HG03565 (cell line): ENCODE measurements around the gene SLC22A2.

Experiments used
- ATAC-seq: cut with Tn5 transposase; IDR thresholded peaks from one replicate; pipeline ENCODE4 v1.9.1; 2021; ENCODE audit warnings: mild to moderate bottlenecking, moderate library complexity; ENCODE audit not compliant: unreplicated experiment

The SLC22A2 gene

DNA sequence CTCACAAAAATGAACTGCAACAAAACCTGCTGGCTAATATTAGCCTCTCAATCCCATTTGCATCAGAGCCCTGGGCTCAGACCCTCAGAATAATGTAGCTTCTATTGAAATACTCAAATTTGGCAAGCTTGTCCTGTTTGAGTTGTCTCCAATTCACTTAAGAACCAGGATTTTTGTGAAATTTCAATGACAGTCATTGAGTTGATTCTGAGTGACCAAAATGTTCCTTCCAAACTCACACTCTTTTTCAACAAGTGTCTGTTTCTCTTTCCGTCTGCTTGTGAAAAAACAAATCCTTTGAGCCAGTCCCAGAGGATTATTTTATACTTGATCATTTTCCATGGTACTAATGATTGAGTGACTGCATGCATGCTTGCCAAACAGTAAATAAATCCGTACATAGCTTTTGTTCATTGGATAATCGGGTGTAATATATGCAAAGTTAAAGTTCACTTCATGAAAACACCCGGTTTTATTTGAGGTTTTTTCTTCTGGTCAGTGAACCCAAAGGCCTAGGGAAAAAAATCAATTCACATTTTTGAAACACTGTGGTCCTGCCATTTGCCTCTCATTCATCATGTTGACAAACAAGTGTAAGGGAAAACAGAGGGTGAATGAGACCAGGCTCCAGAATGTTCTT lies 16.4 kb upstream of the SLC22A2 start:
- no peak for ATAC-seq

DNA sequence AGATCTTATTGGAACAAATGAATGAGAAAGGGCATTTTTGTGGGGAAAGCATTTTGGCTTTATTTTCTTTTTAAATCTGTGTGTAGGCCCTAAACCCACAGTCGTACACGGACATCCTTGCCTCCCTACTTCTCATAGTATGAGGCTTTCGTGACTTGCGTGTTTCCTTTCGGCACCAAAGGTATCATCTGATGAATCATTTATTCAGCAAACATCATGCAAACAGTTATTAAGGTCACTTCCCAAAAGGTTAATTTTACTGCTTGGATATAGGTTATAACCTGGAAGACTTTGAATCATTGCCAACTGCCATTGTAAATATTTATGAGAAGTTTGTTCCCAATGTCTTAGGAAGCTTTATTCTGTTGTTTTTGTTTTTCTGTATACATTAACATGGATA lies 15.1 kb upstream of the SLC22A2 start:
- no peak for ATAC-seq

DNA sequence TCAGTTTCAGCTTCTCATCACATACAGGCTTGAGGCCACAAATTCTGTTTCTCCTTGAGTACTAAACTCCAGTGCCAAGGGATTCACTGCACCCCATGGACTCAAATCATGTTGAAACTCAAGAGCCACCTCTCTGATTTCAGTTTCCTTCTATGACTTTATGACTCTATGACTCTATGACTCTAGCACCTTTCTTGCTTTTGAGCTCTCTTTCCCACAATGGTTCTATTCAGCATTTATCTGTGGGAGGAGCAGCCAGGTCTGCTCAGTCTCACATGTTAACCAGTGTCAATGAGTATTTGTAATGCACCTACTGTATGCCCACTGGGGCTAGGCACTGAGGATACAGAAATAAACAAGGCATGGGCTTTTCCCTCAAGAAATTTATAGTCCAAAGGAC lies 14.6 kb upstream of the SLC22A2 start:
- no peak for ATAC-seq

DNA sequence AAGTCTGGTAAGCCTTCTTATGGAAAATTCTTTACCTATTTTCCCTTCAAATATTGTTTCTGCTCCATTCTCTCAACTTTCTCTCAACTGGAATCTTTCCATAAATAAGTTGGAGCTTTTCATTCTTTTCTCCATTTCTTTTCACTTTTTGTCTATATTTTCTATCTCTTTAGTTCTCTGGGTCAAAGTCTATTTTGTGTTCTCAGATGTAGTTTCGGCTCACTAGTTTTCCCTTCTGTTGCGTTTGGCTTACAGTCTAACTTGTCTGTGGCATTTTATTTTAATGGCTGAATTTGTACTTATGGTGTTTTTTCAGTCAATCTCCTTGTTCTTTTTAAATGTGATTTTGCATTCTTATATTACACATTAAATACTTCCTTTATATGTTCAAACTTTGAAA lies 14.1 kb upstream of the SLC22A2 start:
- no peak for ATAC-seq

DNA sequence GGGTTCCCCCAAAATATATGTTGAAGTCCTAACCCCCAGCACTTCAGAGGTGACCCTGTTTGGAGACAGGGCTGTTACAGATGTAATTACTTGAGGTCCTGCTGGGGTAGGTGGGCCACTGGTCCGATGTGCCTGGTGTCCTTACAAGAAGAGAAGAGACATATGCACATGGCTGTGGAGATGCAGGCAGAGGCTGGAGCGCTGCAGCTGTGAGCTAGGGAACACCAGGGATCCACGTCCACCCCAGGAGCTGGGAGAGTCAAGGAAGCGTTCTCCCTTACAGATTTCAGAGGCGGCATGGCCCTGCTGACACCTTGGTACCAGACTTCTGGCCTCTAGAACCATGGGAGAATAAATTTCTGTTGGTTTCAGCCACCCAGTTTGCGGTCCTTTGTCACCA lies 11.7 kb upstream of the SLC22A2 start:
- no peak for ATAC-seq

DNA sequence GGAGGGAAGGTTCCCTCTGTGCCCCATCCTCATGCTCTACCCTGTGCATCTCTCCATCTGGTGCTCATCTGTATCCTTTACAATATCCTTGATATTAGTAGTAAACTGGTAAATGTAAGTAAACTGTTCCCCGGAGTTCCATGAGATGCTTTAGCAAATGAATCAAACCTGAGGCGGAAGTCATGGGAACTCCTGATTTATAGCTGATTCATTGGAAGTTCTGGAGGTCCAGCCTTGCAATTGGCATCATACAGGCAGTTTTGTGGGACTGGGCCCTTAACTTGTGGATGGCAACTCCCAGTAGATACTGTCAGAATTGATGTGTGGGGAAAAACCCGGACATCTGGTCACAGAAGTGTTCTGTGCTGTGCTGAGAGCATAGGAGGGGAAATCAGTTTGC lies 11.2 kb upstream of the SLC22A2 start:
- no peak for ATAC-seq

DNA sequence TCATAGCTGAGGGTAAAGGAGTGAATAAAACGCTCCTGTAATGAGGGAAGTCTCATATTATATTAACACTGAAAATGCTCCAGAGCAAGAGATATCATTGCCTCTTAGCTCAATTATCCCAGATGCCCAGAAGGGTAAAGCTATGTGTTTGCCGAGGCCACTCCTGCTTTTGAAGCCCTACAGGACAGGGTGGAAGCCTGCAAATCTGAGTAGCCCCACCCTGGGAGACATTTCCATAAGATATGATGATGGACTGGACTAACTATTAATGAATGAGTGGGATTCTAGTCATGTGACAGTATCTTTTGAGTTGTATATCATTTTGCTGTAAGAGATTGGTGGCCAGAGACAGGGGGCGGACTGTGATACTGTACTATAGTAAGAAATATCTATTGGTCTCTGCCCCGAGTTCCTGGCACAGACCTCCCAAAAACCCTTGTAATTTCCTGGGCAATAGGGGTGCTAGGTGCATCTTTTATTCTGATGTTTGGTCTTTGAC lies 10.5 kb upstream of the SLC22A2 start:
- no peak for ATAC-seq

DNA sequence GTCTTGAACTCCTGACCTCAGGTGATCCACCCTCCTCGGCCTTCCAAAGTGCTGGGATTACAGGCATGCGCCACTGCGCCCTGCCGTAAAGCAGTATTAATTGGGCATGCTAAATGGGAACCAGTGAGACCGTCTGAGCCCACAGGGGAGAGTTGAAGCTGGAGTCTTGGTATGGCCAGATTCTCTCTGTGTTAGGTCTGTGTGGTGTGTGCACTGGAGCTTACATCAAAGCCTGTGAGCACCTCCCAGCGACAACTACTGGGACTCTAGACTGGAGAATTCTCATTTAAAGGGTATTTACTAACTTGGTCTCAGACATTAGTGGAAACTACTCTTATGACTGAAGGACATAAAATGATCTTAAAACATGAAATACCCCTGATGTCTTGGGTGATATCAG lies 8.5 kb upstream of the SLC22A2 start:
- no peak for ATAC-seq

DNA sequence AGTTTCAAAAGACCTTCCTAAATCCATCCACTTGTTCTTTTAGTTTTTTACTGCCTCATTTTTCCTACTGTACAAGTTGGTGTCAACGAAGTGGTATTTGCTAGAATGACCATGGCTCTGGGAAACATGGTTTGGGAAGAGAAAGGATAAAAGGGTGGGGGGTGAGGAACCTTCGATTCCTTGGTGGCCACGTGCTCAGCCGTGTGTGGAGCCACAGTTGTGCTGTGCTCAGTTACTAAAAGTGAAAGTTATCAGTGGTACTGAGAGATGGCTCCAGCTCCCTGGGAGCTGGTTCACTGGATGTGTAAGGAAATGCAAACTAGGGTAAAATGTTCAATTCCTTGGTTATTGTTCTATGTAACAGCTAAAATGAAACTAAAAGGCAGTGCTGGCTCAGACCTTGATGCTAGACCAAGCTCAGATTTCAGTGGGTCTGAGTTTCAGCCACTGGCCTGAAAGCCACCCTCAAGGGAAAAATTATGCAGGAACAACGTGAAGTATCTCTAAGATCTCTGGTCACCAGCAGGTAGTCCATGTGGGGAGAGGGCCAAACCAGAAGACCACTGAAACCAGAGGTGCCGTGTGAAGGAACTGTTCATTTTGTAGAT lies 7.4 kb upstream of the SLC22A2 start:
- peak; percentile 85 for ATAC-seq

DNA sequence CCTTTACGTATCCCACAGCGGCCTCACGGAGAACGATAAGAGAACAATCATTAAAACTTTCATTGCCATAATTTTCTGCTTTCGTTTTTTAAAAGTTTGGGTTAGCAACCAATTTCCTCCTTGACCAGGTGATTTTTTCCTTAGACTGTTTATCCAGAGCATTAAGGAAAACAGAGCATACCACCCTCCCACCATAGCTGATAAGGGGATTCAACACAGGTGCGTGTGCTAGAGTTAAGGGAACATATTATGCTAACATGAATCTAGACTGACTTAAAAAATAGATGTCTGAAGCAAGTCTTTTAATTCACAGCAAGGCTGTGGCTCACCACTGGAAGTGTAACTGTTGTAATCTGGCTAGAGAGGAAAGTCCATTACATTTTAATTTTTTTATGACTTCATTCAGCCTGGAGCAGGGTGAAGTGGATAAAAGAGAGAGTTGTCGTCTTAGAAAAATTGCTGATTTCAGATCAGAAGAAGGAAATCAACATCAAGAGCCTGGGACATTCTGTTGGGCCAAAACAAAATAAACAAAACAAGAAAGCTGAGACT lies 5.5 kb upstream of the SLC22A2 start:
- ATAC-seq, result no peak

DNA sequence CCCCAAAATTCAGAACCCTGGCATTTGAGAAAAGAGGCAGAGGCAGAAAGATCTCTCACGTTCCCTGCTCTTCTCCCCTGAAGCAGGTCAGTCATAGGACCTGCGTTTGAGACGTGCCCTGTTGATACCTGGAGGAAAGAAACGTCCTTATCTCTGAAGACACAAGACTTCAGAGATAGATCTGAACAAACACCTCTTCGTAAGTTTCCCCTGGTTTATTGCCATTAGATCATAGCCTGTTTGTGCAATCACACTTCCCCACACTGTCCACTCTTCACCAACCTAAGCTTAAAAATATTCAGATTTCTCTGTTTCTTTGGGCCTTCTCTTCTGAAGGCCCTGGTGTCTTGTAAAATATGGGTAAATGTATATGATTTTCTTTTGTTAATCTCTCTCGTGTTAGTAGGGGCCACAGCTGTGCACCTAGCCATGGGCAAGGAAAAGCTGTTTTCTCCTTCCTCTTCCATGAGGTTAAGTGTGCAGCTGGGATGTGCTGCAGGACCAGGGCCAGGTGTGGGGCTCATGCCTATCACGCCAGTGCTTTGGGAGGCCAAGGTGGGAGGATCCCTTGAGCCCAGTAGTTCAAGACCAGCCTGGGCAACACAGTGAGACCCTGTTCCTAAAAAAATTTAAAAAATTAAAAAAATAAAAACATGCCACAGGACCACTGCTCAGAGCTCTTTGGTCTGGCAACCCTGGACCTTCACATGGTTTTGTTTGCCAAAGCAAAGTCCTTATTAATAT lies 4.7 kb upstream of the SLC22A2 start:
- no peak for ATAC-seq

DNA sequence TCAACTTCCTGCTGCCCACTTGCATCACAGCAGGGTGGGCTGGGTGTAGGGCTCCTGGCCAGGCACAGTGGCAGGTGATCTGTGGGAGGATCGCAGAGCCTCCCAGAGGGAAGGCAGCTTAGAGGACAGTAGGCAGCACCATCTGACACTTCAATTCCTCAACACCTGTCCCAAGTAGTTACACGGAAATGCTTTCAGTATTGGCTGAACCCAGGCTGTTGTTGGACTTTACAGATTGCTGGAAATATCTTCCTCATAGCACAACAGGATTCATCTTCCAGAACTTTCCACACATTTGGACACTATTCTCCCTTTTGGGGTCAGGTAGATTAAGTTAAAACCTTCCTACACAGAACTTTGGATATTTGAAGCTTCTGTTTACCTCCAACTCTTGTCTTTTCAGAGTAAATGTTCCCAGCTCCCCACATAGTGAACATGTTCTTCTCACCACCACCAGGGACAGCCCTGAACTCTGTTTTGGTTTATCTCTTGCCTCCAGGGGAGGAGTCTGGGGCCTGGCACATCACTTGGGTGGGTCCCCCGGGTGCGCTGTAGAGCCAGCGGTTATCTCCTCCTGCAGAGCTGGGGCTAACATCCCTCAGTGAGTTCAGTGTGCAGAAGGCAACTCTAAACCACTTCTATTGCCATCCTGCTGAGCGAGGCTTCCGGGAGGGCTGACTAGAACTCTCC lies 3.5 kb upstream of the SLC22A2 start:
- ATAC-seq, result no peak

DNA sequence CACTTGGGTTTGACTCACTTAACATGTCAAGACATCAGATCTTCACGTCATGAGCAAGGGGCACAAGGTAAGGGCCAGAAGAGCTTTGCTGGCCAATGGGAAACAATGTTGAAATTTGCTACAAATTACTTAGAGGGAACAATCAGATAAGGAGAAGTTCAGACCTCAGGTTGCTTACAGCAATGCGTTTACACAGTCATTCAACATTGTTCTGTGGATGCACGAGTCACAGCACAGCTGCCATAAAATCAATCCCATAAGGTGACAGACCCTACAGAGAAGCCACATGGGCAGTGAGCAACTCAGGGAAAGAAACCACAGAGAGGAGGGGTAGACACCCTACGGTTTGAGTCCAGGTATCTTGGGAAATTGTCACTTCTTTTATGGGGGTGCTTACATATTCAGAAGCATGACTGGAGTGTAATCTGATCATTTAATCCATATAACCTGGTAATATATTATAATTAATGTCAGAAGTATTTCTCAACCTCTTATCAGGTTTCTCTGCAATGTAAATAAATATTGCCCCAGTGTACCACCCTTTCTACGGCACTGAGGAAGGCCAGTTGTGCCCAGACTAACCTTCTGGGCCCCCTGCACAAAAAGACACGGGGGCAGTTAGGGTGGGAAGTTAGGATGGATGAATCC lies 2.3 kb upstream of the SLC22A2 start:
- no peak for ATAC-seq

DNA sequence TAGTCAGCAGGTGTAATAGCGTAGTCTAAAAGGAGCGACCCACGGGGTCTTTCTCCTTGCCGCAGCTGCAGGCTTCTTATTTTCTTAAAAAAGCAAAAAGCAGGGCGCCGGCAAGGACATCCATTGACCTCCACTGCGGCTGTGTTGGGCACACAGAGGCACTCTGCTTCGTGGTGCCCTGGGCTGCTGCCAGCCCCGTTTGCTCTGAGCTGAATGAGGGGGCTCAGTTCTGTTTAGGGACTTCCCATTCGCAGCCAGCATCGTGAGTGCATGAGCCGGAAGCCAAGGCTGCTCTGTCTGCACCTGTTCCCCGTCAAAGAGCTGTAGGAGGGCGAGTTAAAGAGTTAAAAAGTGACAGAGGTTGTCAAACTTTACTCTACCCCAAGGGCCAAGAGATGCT lies 1.7 kb upstream of the SLC22A2 start:
- no peak for ATAC-seq

DNA sequence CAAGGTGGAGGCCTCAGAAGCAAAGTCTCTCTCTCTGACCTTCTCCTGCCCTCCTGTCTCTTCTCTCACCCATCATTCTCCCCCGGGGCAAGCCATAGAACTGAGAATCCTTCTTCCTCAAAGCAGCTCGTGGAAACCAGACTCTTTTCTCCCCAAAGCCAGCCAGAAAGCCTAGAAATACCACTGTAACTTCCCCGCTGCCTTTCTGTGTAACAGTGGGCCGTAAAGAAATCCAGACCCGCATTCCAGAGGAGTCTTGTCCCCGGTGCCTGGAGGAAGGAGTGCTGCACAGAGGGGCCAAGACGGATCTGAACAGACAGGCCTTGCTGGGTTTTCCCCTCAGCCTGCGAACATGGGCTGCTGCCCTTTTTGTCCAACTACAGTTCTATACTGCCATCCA lies 977 bp upstream of the SLC22A2 start:
- ATAC-seq, result no peak

DNA sequence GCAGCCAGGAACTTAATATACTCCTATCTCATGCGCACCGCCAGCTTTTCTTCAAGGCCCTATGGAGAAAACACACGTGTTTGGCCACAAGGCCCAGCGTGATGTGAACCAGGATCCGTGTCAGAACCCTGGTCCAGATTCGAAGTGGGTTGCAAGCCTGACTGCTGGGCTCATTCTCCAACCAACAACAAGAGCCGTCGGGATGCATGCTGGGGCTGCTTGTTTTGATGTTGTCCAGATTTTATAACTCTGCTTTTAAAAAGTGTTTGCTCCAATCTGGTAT lies 463 bp upstream of the SLC22A2 start:
- no peak for ATAC-seq

DNA sequence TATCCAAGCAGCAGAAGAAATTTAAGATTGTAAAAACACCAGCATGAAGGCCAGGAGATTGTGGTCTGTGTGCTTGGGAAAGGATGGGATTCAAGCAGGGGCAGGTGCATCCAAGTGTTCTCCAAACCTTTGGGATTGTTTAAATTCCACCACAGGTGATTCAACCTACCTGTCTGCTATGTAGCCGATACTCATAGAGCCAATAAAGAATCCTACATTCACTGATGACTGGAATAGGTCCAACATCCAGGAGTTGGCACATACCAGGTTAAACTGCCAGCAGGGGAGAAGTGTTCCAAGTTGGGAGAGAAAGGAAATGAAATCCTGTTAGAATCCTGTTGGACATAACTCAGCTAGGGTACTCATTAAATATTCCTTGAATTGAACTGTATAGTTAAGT lies 2.2 kb downstream of the SLC22A2 start:
- no peak for ATAC-seq

DNA sequence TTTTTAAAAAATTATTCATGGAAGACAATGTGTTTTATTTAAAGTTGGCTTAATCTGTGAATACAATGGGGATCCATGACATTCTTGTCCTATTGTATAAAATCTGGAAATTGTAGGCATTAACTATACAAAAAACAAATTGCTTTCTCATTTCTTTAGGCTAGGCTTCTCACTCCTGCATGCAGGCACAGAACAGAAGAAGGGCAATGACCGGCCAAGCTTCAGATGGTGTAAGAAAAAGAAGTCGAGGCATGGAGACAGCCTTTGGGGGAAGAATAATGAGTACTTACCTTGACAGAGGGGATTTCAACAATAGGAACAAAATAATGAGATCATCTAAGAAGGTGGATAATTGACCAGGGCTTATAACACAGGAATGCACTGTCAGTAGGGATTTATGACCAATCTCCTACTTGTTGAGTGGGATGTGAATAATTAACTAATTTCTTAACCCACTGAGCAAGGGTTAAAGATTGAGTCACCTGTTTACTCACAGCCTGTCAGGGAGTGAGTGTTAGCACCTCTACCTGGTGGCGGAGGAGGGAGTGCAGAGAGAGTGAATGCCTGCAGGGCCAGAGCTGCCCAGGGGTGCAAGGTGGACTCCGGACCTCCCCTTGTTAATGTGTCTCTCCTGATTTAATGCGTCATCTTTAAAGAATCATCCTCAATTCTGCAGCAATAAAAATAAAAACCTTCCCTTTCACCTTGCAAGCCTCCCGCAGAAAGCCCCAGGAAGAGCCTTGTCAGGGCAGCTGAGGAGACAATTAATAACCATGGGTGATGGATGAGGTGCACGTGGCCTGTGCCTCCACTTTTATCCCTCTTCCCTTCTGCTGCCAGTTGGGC lies 3.9 kb downstream of the SLC22A2 start:
- no peak for ATAC-seq

DNA sequence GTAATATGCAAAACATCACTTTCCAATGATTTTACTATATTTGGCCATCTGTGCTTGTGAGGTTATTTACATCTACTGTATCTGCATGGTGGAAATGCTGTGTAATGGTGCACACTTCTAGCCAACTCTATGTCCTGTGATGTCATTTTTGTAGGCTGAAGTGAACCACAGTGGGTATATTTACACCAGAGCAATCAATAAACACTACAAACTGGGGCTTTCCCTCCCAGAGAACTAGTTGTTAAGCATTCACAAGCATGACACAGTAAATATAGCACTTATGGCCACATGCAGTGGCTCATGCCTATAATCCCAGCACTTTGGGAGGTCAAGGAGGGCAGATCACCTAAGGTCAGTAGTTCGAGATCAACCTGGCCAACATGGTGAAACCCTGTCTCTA lies 4.9 kb downstream of the SLC22A2 start:
- ATAC-seq, result peak; percentile 75

DNA sequence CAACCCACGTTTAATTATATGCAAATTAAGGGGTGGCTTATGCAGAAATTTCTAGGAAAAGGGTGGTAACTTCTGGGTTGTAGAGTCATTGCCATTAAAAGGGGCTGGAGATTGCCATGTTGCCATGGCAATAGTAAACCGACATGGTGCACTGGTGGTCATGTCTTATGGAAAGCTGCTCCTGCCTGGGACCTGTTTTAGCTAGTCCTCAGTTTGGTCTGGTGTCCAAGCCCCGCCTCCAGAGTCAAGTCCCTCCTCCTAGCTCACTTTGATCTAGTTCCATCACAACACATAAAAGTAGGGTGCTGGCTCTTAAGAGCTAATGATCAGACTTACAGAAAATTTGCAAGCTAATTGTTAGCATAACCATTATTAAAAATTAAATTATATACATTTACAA lies 5.3 kb downstream of the SLC22A2 start:
- no peak for ATAC-seq
